ENCODE data around the gene DPH7. TPM values are rescaled to one million over a fixed set of nuclear protein-coding genes. Genes with fewer than 3 reads are reported as not detected.

Gene DPH7
- total RNA-seq: 20.1 and 22.6 TPM in 2 replicates

DNA sequence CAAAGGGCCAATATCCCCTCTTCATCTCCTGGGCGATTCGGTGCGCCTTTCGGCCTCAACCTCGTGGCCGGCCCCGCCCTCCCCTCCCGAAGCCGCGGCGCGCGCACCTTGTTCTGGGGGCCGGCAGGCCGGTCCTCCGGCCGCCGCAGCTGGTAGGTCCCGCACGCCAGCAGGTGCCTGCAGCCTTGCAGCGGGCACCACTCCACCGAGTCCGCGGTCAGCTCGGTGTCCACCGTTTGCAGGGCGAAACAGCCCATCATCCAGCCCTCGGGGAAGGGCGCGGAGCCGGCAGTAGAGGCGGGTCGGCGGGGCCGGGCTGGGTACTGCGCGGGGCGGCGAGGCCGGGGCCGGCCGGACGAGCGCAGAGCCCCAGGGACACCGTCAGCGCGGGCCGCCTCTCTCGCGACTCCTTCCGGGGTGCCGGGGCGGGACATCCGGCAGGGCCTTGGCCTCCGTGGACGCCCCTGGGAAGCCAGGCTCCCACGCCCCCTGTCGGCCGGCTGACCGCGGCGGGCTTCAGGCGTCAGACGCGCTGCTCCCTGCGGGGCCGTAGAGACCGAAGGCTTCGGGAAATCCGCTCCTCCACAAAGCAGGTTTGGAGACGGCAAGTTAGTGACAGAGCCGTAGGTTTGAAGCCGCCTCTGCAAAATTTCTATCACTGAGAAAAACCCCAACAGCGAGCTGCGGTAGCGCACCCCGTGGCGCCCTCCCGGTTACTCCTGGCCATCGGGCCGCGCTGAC, at the start of gene DPH7:
Gene DPH7 (minus strand): TSS at position 408 of the 741 bp plus-strand sequence. CDS start 148 bp downstream, at position 260.

DNA sequence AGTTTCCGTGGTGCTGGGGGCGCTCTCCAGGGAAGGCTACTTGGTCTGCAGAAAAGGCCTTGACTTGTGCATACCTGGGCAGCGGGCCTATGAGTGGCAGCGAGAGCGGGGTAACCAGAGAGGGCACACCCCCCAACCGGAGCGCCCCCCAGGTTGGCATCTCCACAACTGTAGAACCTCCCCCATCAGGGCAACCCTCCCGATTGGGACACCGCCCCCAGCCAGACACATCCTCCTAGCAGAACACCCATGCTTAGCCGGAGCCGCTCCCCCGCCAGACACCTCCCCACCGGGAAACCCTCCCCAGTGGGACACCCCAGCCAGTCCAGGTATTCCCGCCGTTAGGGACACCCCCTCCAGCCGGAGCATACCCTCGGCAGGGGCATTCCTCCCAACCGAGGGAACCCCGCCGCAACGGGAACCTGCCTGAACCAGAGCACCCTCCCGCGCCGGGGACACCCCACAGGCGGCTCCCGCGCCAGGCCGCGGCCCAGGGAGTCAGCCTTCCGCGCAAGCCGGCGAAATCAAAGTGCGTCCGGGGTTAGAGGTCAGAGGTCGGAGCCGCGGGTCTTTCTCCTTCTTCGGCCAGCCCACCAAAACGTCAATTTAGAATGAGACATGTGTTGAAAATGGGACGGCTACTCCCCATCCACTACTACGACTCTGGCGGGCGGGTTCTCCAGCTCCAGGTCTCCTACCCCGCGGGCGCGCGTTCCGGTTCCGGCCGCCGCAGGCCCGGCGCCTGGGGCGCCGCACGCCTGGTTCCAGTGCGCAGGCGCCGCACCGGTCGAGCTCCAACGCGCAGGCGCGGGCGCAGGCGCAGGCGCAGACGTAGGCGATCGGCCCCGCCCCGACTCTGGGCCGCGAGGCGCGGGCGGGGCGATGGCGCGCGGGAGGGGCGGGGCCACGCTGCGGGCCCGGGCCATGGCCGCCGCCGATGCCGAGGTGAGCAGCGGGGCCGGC, 39.7 kb upstream of the DPH7 start, which contains the start of gene EHMT1:
Gene EHMT1 (plus strand): TSS at position 901 of the 963 bp plus-strand sequence. CDS start 24 bp downstream, at position 925.

DNA sequence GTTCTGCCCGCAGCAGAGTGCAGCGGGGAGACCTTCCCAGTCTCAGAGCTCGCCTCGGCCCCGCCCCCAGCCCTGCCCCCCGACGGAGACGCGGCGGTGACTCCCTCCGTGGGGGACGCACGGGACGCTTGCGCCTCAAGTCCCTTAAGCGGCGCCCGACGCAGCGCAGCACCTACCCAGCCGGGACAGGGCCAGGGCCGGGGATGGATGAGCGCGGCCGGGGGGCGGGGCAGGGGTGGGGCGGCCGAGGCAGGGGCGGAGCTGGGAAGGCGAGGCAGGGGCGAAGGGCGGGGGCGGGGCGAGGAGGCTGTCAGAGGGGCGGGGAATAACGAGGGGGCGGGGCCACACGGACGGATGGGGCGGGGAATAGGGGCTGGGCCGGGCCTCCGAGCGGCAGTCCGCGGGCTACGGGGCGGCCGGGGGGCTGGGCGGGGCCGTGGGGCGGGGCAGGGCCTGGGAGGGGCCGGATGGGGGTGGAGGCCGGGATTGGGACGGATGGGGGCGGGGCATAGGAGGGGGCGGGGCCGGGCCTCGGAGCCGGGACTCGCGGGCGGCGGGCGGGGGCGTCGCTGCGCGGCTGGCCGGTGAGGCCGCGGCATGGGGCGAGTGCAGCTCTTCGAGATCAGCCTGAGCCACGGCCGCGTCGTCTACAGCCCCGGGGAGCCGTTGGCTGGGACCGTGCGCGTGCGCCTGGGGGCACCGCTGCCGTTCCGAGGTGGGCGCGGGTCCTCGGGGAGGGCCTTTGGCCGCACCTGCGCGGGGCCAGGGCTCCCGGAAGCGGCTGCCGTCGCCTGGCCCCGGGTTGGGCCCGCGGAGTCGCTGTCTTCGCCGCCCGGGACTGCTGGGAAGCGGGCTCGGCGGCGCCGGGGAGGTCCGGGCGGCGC, 26.6 kb upstream of the DPH7 start, which contains the start of gene ARRDC1:
Gene ARRDC1 (plus strand): TSS at position 566 of the 884 bp plus-strand sequence. CDS start 32 bp downstream, at position 598.

DNA sequence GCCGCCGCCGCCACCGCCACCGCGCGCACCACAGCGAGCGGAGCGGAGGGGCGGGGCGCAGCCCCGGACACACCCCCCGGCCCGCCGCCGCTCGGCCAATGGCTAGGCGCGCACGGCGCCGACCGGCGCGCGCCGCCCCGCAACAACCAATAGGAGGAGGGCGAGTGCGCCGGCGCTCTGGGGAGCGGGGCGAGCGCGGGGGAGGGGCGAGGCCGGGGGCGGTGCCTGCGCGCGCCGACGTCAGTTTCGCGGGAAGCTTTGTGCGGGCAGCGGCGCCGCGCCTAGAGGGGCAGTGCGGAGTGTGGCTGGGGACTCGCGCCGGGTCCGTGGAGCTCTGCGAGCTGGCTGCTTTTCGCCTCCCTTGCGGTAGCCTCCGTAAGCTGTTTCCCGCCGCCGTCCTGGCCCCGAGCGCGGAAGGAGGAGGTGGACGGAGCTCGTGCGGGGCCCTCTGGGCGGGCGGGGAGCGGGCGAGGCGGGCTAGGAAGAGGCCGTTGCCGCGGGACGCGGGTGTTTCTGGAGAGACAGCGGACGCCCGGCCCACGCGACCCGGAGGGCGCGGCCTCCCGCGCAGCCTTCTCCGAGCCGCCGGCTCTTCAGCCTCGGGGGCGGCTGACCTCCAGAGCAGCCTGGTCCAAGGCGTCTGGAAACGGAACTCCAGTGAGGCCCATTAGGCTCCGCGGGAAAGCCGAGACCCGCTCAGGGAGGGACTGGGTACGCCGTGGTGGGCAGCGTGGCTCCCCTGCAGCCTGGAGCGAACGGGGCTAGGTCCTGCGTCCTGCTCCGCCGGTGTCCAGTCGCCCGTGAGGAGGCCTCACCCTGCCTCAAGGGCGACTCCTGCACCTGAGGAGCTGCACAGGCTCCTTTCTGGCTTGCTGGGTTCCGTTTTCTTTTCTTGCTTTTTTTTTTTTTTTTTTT, 12.0 kb upstream of the DPH7 start, which contains the start of gene ZMYND19:
Gene ZMYND19 (minus strand): TSS at position 44 of the 915 bp plus-strand sequence. CDS start 249 bp downstream, outside the sequence.

DNA sequence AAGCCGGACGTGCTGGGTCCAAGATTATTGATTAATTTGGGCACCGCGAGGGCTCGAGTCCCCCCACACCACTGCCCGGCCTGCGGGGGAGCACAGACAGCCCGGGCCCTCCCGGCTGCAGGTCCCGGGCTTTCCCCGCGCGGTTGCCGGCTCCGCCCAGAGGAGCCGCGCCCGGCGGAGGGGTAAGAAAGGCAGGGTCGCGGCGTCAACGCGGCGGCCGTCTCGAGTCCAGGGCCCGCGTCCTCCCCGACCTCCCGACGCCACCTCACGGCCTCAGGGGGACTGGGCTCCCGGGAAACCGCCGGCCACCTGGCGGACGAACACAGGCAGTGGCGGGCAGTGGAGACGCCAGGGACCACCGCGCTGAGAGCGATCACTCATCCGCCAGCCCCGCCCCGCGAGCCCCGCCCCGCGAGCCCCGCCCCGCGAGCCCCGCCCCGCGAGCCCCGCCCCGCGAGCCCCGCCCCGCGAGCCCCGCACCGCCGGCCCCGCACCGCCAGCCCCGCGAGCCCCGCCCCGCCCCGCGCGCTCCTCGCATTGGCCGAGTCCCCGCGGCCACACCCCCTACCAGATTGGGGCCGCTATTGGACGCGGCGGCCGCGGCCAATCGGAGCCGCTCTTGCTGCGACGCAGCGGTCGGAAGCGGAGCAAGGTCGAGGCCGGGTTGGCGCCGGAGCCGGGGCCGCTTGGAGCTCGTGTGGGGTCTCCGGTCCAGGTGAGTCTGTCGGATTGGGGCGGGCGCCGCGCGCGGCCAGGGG, 27.3 kb downstream of the DPH7 start, which contains the start of gene MRPL41:
Gene MRPL41 (plus strand): TSS at position 616 of the 758 bp plus-strand sequence. CDS start 203 bp downstream, outside the sequence.

DNA sequence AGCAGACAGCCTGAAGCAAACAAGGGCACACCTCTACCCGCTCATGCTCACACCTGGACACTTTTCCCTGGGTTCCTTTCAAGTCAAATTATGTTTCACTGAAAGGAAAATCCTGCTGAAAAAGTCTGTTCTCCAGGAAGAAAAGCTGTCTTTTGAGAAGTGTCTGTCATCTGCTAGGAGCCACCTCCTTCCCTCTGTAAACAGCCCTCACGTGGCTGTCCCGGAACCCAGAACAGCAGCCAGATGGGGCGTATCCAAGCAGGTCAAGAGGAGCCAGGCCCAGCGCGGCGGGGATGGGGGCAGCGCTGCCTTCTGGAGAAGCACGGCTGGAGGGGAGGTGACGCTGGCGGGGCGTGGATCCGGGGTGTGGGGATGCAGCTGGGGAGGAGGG, 28.5 kb downstream of the DPH7 start, which contains the start of gene PNPLA7:
Gene PNPLA7 (minus strand): TSS at position 172 of the 391 bp plus-strand sequence. CDS start 205 bp downstream, outside the sequence.

Other genes with a start within 250 kb of the DPH7 start
- gene EXD3, start 155.8 kb downstream of the DPH7 start, total RNA-seq: 5.2 and 18.0 TPM in 2 replicates
- 0.28 TPM in 1 of 2 replicates, not detected in the other for gene NOXA1, start 155.5 kb downstream of the DPH7 start, total RNA-seq
- gene ENTPD8, start 137.6 kb downstream of the DPH7 start, total RNA-seq: not detected in 2 replicates
- 15.2 and 17.3 TPM in 2 replicates for gene NSMF, start 119.6 kb downstream of the DPH7 start, total RNA-seq
- gene PNPLA7, start 28.5 kb downstream of the DPH7 start, total RNA-seq: 0.19 and 1.4 TPM in 2 replicates
- 42.0 and 66.7 TPM in 2 replicates for gene MRPL41, start 27.0 kb downstream of the DPH7 start, total RNA-seq
- 15.2 and 38.5 TPM in 2 replicates for gene ZMYND19, start 11.6 kb upstream of the DPH7 start, total RNA-seq
- gene ARRDC1, start 26.8 kb upstream of the DPH7 start, total RNA-seq: 8.7 and 10.9 TPM in 2 replicates
- gene EHMT1, start 40.1 kb upstream of the DPH7 start, total RNA-seq: 36.4 and 52.1 TPM in 2 replicates